Activated B cell treated with CpG ODN at 0.5 μM for 24 hours (primary cell): ENCODE data around the gene CERT1. TPM values are rescaled to one million over a fixed set of nuclear protein-coding genes. Genes with fewer than 3 reads are reported as not detected.

ENCODE experiments used
- ATAC-seq: fragments of 200-7000 bp; cut with Tn5 transposase; one replicate; pipeline ENCODE4 v1.10.0; 2021; ENCODE audit warnings: low read depth, mild to moderate bottlenecking, moderate library complexity
- CTCF ChIA-PET: fragments of 350-600 bp; sonication (Branson Sonifier 250); formaldehyde crosslinking; loops from one replicate; lab custom pipeline; 2021; ENCODE audit warnings: antibody characterized with exemption; lab: Charles Lee
- POLR2A ChIA-PET: fragments of 350-600 bp; sonication (Branson Sonifier 250); formaldehyde crosslinking; loops from one replicate; lab custom pipeline; 2021; ENCODE audit warnings: antibody characterized with exemption; lab: Charles Lee
- DNase-seq: peaks from one replicate; pipeline ENCODE4 v3.0.0; 2022
- H3K27ac Mint-ChIP-seq: one replicate; pipeline ENCODE4 v1.8.0; 2020; ENCODE audit warnings: mixed read lengths
- H3K27me3 Mint-ChIP-seq: one replicate; pipeline ENCODE4 v1.8.0; 2021; ENCODE audit warnings: mixed read lengths
- H3K36me3 Mint-ChIP-seq: one replicate; pipeline ENCODE4 v1.8.0; 2021; ENCODE audit warnings: low read depth, mixed read lengths
- H3K4me1 Mint-ChIP-seq: one replicate; pipeline ENCODE4 v1.8.0; 2021; ENCODE audit warnings: mixed read lengths
- H3K4me3 Mint-ChIP-seq: one replicate; pipeline ENCODE4 v1.8.0; 2020; ENCODE audit warnings: mild to moderate bottlenecking, mixed read lengths
- H3K9me3 Mint-ChIP-seq: one replicate; pipeline ENCODE4 v1.8.0; 2020; ENCODE audit warnings: mixed read lengths
- CTCF ChIP-seq: fragments of 200-600 bp; IDR thresholded peaks from one replicate; pipeline ENCODE4 v1.8.0; 2022; ENCODE audit warnings: antibody characterized with exemption, mild to moderate bottlenecking
- intact Hi-C: fragments of 100-400 bp; cut with micrococcal nuclease; formaldehyde crosslinking; loops from one replicate; pipeline ENCODE4 v1.15.1; 2024
- total RNA-seq: library from RNA; stranded (reverse); gene quantifications from 2 replicates; pipeline ENCODE4 v1.2.3, GENCODE V29; 2022

CERT1 gene
- total RNA-seq, 1 donor from 2014 or later: 49.5 TPM

GRCh38 chr5:75389430-75389829 lies 122.0 kb downstream of the CERT1 start:
- POLR2A ChIA-PET: no interaction called here

GRCh38 chr5:75387806-75388205 lies 123.6 kb downstream of the CERT1 start:
- no peak for TF ChIP-seq CTCF
- Mint-ChIP-seq H3K27ac (no peak overlapping the region), H3K4me3 (no peak overlapping the region), H3K4me1 (no peaks in the 10 kb centered on the region), H3K27me3 (no peaks in the 10 kb centered on the region), H3K9me3 (no peaks in the 10 kb centered on the region), H3K36me3 (peaks cover 72% of the 10 kb centered on the region)
- intact Hi-C loops: loop anchor here (10.0 kb wide), 1 partner anchor 297 kb away; no protein-coding TSS in a partner anchor
- ATAC-seq (no peak), DNase-seq (no peak)
- POLR2A ChIA-PET: no interaction called here
- CTCF ChIA-PET: no interaction called here

More at GRCh38 chr5:75389430-75389829, 122.0 kb downstream of the CERT1 start:
- DNase-seq (no peak), ATAC-seq (no peak)
- Mint-ChIP-seq H3K4me1 (no peaks in the 10 kb centered on the region), H3K27ac (no peak overlapping the region), H3K36me3 (peaks cover 63% of the 10 kb centered on the region), H3K4me3 (no peak overlapping the region), H3K9me3 (no peaks in the 10 kb centered on the region), H3K27me3 (no peaks in the 10 kb centered on the region)
- CTCF ChIA-PET: no interaction called here
- no peak for TF ChIP-seq CTCF
- intact Hi-C loops: loop anchor here (10.0 kb wide), 1 partner anchor 295 kb away; no protein-coding TSS in a partner anchor

- ChIA-PET CTCF (no interaction called here), POLR2A (no interaction called here)
- DNase-seq (no peak), ATAC-seq (no peak)
- H3K27ac Mint-ChIP-seq: no peak overlapping the region
- H3K36me3 Mint-ChIP-seq: peaks cover 81% of the 10 kb centered on the region
- no peak overlapping the region for H3K4me3 Mint-ChIP-seq
- TF ChIP-seq CTCF: no peak
- no peaks in the 10 kb centered on the region for H3K4me1 Mint-ChIP-seq
- intact Hi-C loops: loop anchor here (10.0 kb wide), 1 partner anchor 301 kb away; no protein-coding TSS in a partner anchor
- no peaks in the 10 kb centered on the region for H3K27me3 Mint-ChIP-seq
- H3K9me3 Mint-ChIP-seq: no peaks in the 10 kb centered on the region
These were observed 127.2 kb downstream of the CERT1 start for GRCh38 chr5:75384218-75384617.

- no peak for TF ChIP-seq CTCF
- intact Hi-C loops: loop anchor here (10.0 kb wide), 1 partner anchor 303 kb away; no protein-coding TSS in a partner anchor
- CTCF ChIA-PET: interaction anchor here (0.6 kb wide), 1 partner anchor 268 kb away, joined by 3 read pairs; no protein-coding TSS in a partner anchor
- POLR2A ChIA-PET: no interaction called here
- Mint-ChIP-seq H3K27me3 (no peaks in the 10 kb centered on the region), H3K4me3 (no peak overlapping the region), H3K36me3 (peaks cover 80% of the 10 kb centered on the region), H3K9me3 (no peaks in the 10 kb centered on the region), H3K27ac (no peak overlapping the region), H3K4me1 (no peaks in the 10 kb centered on the region)
- DNase-seq: no peak
- no peak for ATAC-seq
These were observed 130.0 kb downstream of the CERT1 start for GRCh38 chr5:75381456-75381855.

- Mint-ChIP-seq H3K4me3 (no peak overlapping the region), H3K27ac (no peak overlapping the region), H3K9me3 (no peaks in the 10 kb centered on the region), H3K27me3 (no peaks in the 10 kb centered on the region), H3K36me3 (peaks cover 81% of the 10 kb centered on the region), H3K4me1 (no peaks in the 10 kb centered on the region)
- no peak for TF ChIP-seq CTCF
- intact Hi-C loops: loop anchor here (10.0 kb wide), 1 partner anchor 305 kb away; no protein-coding TSS in a partner anchor
- ATAC-seq (no peak), DNase-seq (no peak)
- POLR2A ChIA-PET: no interaction called here
- CTCF ChIA-PET: no interaction called here
These were observed 131.3 kb downstream of the CERT1 start for GRCh38 chr5:75380099-75380498.
